RWPE2 (cell line): ENCODE results near the gene AXL.

Source experiments
- ATAC-seq: fragments of 200-7000 bp; cut with Tn5 transposase; 3 replicates; pipeline ENCODE4 v1.9.1; 2021; ENCODE audit warnings: low read depth
- DNase-seq: peaks from one replicate; pipeline ENCODE4 v3.0.0-alpha.2; 2020; ENCODE audit warnings: low spot score
- H3K27ac ChIP-seq: fragments of 450-650 bp; 2 replicates; pipeline ENCODE4 v1.5.1; 2017; ENCODE audit warnings: mild to moderate bottlenecking; ENCODE audit not compliant: poor library complexity, severe bottlenecking
- H3K27me3 ChIP-seq: fragments of 250-450 bp; sonication (Bioruptor Pico); 2 replicates; pipeline ENCODE4 v1.5.1; 2021; ENCODE audit warnings: mild to moderate bottlenecking, moderate library complexity; ENCODE audit not compliant: insufficient read depth, poor library complexity, severe bottlenecking
- H3K36me3 ChIP-seq: fragments of 250-450 bp; sonication (Bioruptor Pico); 2 replicates; pipeline ENCODE4 v1.5.1; 2020; ENCODE audit warnings: low read depth, mild to moderate bottlenecking, moderate library complexity
- H3K4me1 ChIP-seq: fragments of 250-450 bp; sonication (Bioruptor Pico); 2 replicates; pipeline ENCODE4 v1.5.1; 2021; ENCODE audit warnings: mild to moderate bottlenecking, moderate library complexity; ENCODE audit not compliant: insufficient read depth, poor library complexity, severe bottlenecking
- H3K4me3 ChIP-seq: fragments of 250-450 bp; sonication (Bioruptor Pico); 2 replicates; pipeline ENCODE4 v1.5.1; 2021; ENCODE audit warnings: mild to moderate bottlenecking, moderate library complexity; ENCODE audit not compliant: severe bottlenecking
- H3K9me3 ChIP-seq: fragments of 250-450 bp; sonication (Bioruptor Pico); 2 replicates; pipeline ENCODE4 v1.5.1; 2021; ENCODE audit warnings: mild to moderate bottlenecking, moderate library complexity; ENCODE audit not compliant: severe bottlenecking
- TF ChIP-seq, protein P1 (sequence below): fragments of 450-650 bp; IDR thresholded peaks from one replicate; pipeline ENCODE4 v1.5.1; 2017; ENCODE audit warnings: mild to moderate bottlenecking, moderate library complexity; ENCODE audit not compliant: poor library complexity, severe bottlenecking

The AXL gene

DNA sequence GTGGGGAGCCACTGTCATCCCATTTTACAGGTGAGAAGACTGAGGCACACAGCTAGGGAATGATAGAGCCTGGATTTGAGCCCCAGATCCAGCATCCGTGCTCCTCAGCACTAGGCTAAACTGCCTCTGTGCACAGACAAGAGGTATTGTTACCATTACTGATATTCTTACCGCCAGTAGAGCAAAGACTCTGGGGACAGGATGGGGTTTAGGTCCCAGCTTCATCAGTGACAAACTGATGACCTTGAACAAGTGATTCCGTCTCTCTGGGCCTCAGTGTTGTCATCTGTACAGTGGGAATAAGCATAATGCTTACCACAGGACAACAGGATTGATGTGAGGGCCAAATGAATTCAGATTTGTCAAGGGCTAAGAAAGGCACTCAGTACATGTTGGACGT, 16.5 kb downstream of the AXL start:
- DNase-seq (no peak), ATAC-seq (no peak)
- Histone ChIP-seq H3K4me1 (no peaks in the 10 kb centered on the region), H3K27me3 (no peaks in the 10 kb centered on the region), H3K36me3 (peaks cover 91% of the 10 kb centered on the region), H3K27ac (no peak overlapping the region), H3K9me3 (no peaks in the 10 kb centered on the region), H3K4me3 (no peak overlapping the region)
- TF ChIP-seq, protein P1, sequence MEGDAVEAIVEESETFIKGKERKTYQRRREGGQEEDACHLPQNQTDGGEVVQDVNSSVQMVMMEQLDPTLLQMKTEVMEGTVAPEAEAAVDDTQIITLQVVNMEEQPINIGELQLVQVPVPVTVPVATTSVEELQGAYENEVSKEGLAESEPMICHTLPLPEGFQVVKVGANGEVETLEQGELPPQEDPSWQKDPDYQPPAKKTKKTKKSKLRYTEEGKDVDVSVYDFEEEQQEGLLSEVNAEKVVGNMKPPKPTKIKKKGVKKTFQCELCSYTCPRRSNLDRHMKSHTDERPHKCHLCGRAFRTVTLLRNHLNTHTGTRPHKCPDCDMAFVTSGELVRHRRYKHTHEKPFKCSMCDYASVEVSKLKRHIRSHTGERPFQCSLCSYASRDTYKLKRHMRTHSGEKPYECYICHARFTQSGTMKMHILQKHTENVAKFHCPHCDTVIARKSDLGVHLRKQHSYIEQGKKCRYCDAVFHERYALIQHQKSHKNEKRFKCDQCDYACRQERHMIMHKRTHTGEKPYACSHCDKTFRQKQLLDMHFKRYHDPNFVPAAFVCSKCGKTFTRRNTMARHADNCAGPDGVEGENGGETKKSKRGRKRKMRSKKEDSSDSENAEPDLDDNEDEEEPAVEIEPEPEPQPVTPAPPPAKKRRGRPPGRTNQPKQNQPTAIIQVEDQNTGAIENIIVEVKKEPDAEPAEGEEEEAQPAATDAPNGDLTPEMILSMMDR, result no peak

DNA sequence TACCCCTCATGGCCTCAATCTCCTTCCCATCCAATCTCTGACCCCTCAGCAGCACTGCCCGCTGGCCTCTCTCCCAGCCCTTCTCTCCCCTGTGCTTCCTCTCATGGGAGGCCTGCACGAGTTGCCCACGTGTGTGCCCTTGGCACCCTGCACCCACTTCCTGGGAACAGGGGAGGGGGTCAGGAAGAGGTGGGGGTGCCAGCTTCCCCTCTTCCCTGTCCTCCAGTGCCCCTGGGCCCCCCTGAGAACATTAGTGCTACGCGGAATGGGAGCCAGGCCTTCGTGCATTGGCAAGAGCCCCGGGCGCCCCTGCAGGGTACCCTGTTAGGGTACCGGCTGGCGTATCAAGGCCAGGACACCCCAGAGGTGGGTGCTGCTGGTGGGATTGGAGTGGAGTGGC, 19.2 kb downstream of the AXL start:
- no peak for DNase-seq
- H3K4me3 ChIP-seq, result no peak overlapping the region
- no peaks in the 10 kb centered on the region for H3K27me3 ChIP-seq
- no peak for ATAC-seq
- no peaks in the 10 kb centered on the region for H3K4me1 ChIP-seq
- no peaks in the 10 kb centered on the region for H3K9me3 ChIP-seq
- TF ChIP-seq, protein P1, result no peak
- H3K27ac ChIP-seq, result no peak overlapping the region
- H3K36me3 ChIP-seq, result peaks cover 92% of the 10 kb centered on the region

DNA sequence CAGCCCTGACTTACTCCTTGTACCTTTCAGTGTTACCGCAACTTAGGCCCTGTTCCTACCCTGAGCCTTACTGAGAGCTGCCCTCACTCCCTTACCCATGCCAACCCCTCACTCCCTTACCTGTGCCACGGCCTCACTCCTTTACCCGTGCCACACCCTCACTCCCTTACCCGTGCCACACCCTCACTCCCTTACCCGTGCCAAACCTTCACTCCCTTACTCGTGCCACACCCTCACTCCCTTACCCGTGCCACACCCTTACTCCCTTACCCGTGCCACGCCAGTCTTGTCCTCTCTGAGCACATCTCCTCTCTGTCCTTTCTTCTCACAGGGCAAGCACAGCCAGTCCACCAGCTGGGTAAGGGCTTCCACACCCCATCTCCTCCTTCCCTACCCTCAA, 20.3 kb downstream of the AXL start:
- no peaks in the 10 kb centered on the region for H3K4me1 ChIP-seq
- TF ChIP-seq, protein P1, result no peak
- no peaks in the 10 kb centered on the region for H3K9me3 ChIP-seq
- peaks cover 94% of the 10 kb centered on the region for H3K36me3 ChIP-seq
- ATAC-seq (no peak), DNase-seq (no peak)
- no peak overlapping the region for H3K4me3 ChIP-seq
- no peaks in the 10 kb centered on the region for H3K27me3 ChIP-seq
- H3K27ac ChIP-seq, result no peak overlapping the region

DNA sequence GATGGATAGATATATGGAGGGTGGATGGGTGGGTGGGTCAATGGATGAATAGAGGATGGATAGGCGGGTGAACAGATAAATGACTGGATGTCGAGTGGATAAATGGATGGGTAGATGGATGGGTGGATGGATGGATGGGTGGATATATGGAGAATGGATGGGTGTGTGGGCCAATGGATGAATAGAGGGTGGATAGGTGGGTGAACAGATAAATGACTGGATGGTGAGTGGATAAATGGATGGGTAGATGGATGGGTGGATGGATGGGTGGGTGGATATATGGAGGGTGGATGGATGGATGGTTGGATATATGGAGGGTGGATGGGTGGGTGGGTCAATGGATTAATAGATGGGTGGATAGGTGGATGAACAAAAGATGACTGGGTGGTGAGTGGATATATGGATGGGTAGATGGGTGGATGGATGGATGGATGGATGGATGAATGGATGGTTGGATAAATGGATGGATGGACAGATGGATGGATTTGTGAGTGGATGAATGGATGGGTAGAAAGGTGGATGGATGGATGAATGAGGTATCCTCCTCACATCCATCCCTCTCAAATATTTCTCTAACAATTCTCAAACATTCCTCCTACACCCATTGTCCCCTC, 21.0 kb downstream of the AXL start:
- peaks cover 94% of the 10 kb centered on the region for H3K36me3 ChIP-seq

DNA sequence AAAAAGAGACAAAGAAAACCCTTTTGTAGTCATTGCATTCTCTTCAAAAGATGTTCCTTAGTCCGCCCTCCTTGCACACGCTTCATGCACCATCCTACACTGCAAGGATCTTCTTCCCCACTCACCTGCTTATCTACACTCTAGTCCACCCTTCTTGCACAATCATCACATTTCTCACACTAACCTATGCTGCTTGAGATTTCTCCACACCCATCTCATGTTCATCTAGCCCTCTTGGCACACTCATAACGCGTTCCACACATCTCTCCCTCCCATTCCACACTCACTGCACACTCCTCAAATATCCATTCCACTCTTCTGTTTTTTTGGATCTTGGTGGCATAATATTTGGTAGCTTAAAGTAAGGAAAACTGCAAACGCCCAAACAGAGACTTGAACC, 22.8 kb downstream of the AXL start:
- Histone ChIP-seq H3K9me3 (no peaks in the 10 kb centered on the region), H3K27me3 (no peaks in the 10 kb centered on the region), H3K4me1 (no peaks in the 10 kb centered on the region), H3K36me3 (peaks cover 100% of the 10 kb centered on the region), H3K27ac (no peak overlapping the region), H3K4me3 (no peak overlapping the region)
- DNase-seq, result no peak
- TF ChIP-seq, protein P1, result no peak
- no peak for ATAC-seq

More for the DNA sequence above, 21.0 kb downstream of the AXL start:
- H3K4me3 ChIP-seq, result no peak overlapping the region
- no peak overlapping the region for H3K27ac ChIP-seq
- TF ChIP-seq, protein P1, result no peak
- DNase-seq (no peak), ATAC-seq (no peak)
- H3K4me1 ChIP-seq, result no peaks in the 10 kb centered on the region
- H3K27me3 ChIP-seq, result no peaks in the 10 kb centered on the region
- H3K9me3 ChIP-seq, result no peaks in the 10 kb centered on the region
